OCI-LY3 (cell line): Measurements from ENCODE around the gene CEACAM8.

Experiments used
- CTCF ChIP-seq: fragments of 200-600, 300-600 bp; sonication (generic); IDR thresholded peaks from 2 replicates; pipeline ENCODE4 v1.5.1; 2014; ENCODE audit warnings: antibody characterized with exemption, low read length, low read depth
- EZH2phosphoT487 ChIP-seq: fragments of 200-600 bp; shearing (Covaris generic); IDR thresholded peaks from 2 replicates; pipeline ENCODE4 v1.6.1; 2018; ENCODE audit warnings: antibody characterized with exemption, mixed run types, low read depth

- no peak for TF ChIP-seq CTCF
- TF ChIP-seq EZH2phosphoT487: no peak
Measured at GRCh38 chr19:42619271-42619670, 24.5 kb upstream of the CEACAM8 start.
